HEK293 (cell line): Measurements from ENCODE around the gene PTPRJ.
A peak's percentile ranks its signal among the peaks of the same experiment; 100 is the strongest.

ENCODE experiments used
- CTCF ChIA-PET: fragments of 350-600 bp; formaldehyde crosslinking; extraction: SDS; loops from one replicate; lab custom pipeline; 2021; ENCODE audit warnings: antibody characterized with exemption; lab: Yijun Ruan, JAX
- POLR2A ChIA-PET: fragments of 300-600 bp; formaldehyde crosslinking; extraction: SDS; loops from one replicate; lab custom pipeline; 2020; ENCODE audit warnings: antibody characterized with exemption, inconsistent platforms; lab: Yijun Ruan, JAX
- H3K27ac ChIP-seq: fragments of 200-500 bp; sonication (Bioruptor generic); 2 replicates; pipeline ENCODE4 v1.5.1; 2014; ENCODE audit warnings: low read depth, low read length, control low read depth, inconsistent platforms; ENCODE audit errors: extremely low read depth
- H3K36me3 ChIP-seq, 2 experiments: fragments of 200-500 bp in 1 of 2; sonication (Bioruptor generic) in 1 of 2; 1 replicate in 1 of 2; 2 replicates in 1 of 2; pipeline ENCODE4 v1.5.1; 2014 to 2017; ENCODE audit warnings: inconsistent platforms in 2 of 2, low read length in 2 of 2; ENCODE audit not compliant: control insufficient read depth in 2 of 2, insufficient read depth in 1 of 2
- H3K4me1 ChIP-seq: fragments of 200-500 bp; sonication (Bioruptor generic); 2 replicates; pipeline ENCODE4 v1.5.1; 2014; ENCODE audit warnings: mild to moderate bottlenecking, low read length, inconsistent platforms; ENCODE audit not compliant: control insufficient read depth, insufficient read depth
- H3K4me3 ChIP-seq: 2 replicates; pipeline ENCODE4 v1.5.1; 2011; ENCODE audit warnings: low read depth, mild to moderate bottlenecking, control low read depth, low read length, moderate library complexity
- H3K9me3 ChIP-seq: fragments of 200-500 bp; sonication (Bioruptor generic); 2 replicates; pipeline ENCODE4 v1.5.1; 2014; ENCODE audit warnings: low read depth, low read length, inconsistent platforms; ENCODE audit not compliant: control insufficient read depth, insufficient read depth
- KLF1 ChIP-seq: fragments of 450-650 bp; formaldehyde crosslinking; IDR thresholded peaks from 2 replicates; pipeline ENCODE4 v1.5.1; 2016; ENCODE audit warnings: missing biosample characterization, missing genetic modification characterization
- ZBTB1 ChIP-seq: fragments of 450-650 bp; formaldehyde crosslinking; IDR thresholded peaks from 2 replicates; pipeline ENCODE4 v1.5.1; 2016; ENCODE audit warnings: missing biosample characterization, missing genetic modification characterization
- ZBTB17 ChIP-seq: fragments of 450-650 bp; formaldehyde crosslinking; IDR thresholded peaks from 2 replicates; pipeline ENCODE4 v1.5.1; 2016; ENCODE audit warnings: missing biosample characterization, missing genetic modification characterization
- ZNF114 ChIP-seq: fragments of 450-650 bp; formaldehyde crosslinking; IDR thresholded peaks from 2 replicates; pipeline ENCODE4 v1.5.0; 2017; ENCODE audit warnings: missing biosample characterization, missing genetic modification characterization
- ZNF16 ChIP-seq: fragments of 450-650 bp; formaldehyde crosslinking; IDR thresholded peaks from 2 replicates; pipeline ENCODE4 v1.5.1; 2016; ENCODE audit warnings: low read depth, missing biosample characterization, missing genetic modification characterization
- ZNF23 ChIP-seq: fragments of 450-650 bp; formaldehyde crosslinking; IDR thresholded peaks from 2 replicates; pipeline ENCODE4 v1.5.1; 2016; ENCODE audit warnings: missing biosample characterization, missing genetic modification characterization, borderline replicate concordance
- ZNF660 ChIP-seq: fragments of 450-650 bp; IDR thresholded peaks from 2 replicates; pipeline ENCODE4 v1.5.1; 2018; ENCODE audit warnings: missing biosample characterization, mild to moderate bottlenecking, missing genetic modification characterization
- TF ChIP-seq, protein P1 (sequence below): fragments of 450-650 bp; formaldehyde crosslinking; IDR thresholded peaks from 2 replicates; pipeline ENCODE4 v1.5.1; 2016; ENCODE audit warnings: missing biosample characterization, missing genetic modification characterization
- TF ChIP-seq, protein P2 (sequence below): fragments of 450-650 bp; formaldehyde crosslinking; IDR thresholded peaks from 2 replicates; pipeline ENCODE4 v1.5.1; 2016; ENCODE audit warnings: missing biosample characterization, missing genetic modification characterization
- TF ChIP-seq, protein P3 (sequence below): fragments of 450-650 bp; formaldehyde crosslinking; IDR thresholded peaks from 2 replicates; pipeline ENCODE4 v1.5.1; 2016; ENCODE audit warnings: missing biosample characterization, missing genetic modification characterization
- TF ChIP-seq, protein P4 (sequence below): fragments of 450-650 bp; formaldehyde crosslinking; IDR thresholded peaks from 2 replicates; pipeline ENCODE4 v1.5.1; 2016; ENCODE audit warnings: missing biosample characterization, missing genetic modification characterization
- TF ChIP-seq, protein P5 (sequence below): fragments of 450-650 bp; formaldehyde crosslinking; IDR thresholded peaks from 2 replicates; pipeline ENCODE4 v1.5.1; 2016; ENCODE audit warnings: missing biosample characterization, missing genetic modification characterization

The PTPRJ gene

DNA sequence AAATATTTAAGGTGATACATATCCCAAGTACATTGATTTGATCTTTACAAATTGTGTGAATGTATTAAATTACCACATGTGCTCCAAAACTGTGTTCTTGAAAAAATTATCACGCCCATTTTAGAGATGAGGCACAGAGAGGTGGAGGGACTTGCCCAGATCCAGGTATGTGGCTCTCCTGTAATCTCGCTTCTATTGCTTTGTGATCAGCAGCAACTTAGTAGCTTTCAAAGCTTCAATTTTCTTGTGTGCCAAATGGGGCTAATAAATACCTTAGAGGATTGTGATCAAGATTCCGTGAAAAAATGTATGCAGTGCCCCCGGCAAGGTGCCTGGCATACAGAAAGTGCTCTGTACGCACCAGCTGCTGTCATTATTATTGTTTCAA, 18.0 kb downstream of the PTPRJ start:
- no peaks in the 10 kb centered on the region for H3K36me3 ChIP-seq
- ChIA-PET CTCF (interaction anchor here (0.6 to 1.5 kb wide), 3 partner anchors 64 to 111 kb away, joined by 3 to 8 read pairs (median 4); no protein-coding TSS in a partner anchor), POLR2A (interaction anchor here (0.8 kb wide), 1 partner anchor 13 kb away, joined by 3 read pairs; no protein-coding TSS in a partner anchor)
- TF ChIP-seq ZNF16 (tag by site-specific recombination) = no peak
- no peak for TF ChIP-seq ZNF114 (tag by site-specific recombination)
- no peak for TF ChIP-seq ZNF660 (tag by site-specific recombination)
- TF ChIP-seq, protein P1, sequence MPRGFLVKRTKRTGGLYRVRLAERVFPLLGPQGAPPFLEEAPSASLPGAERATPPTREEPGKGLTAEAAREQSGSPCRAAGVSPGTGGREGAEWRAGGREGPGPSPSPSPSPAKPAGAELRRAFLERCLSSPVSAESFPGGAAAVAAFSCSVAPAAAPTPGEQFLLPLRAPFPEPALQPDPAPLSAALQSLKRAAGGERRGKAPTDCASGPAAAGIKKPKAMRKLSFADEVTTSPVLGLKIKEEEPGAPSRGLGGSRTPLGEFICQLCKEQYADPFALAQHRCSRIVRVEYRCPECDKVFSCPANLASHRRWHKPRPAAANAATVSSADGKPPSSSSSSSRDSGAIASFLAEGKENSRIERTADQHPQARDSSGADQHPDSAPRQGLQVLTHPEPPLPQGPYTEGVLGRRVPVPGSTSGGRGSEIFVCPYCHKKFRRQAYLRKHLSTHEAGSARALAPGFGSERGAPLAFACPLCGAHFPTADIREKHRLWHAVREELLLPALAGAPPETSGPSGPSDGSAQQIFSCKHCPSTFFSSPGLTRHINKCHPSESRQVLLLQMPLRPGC (tag by site-specific recombination) = no peak
- no peaks in the 10 kb centered on the region for H3K4me1 ChIP-seq
- H3K9me3 ChIP-seq = no peaks in the 10 kb centered on the region
- no peak overlapping the region for H3K4me3 ChIP-seq
- no peak overlapping the region for H3K27ac ChIP-seq

DNA sequence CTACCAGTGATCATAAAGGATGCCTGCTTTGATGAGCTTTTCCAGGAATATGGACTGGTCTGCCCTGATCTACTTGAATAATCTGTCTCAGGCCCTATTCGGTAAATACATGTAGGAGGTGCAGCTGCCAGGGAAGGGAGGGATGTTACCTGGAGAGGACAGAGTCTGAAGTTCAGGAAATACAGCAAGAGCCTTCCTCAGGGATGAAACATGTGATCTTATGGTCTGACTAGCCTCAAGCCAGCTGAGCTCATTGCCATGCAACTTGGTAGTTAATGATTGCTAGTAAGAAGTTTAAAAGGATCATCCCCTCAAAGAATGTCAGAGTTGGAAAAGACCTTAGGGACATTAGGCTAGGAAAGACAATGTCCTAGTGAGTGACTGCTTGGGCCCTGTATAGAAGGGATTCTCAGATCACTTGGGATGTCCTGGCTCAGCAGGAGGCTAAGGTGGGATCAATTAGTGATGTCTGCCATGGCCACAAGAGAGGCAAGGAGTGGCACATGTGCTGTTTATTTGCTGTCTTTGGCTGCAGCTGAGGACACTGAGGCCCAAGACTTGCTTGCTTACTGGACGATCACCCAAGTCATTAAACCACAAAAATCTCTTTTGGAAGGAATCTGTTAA, 18.5 kb downstream of the PTPRJ start:
- no peak overlapping the region for H3K27ac ChIP-seq
- CTCF ChIA-PET = interaction anchor here (0.6 to 1.5 kb wide), 2 partner anchors 64 to 110 kb away, joined by 3 to 8 read pairs; no protein-coding TSS in a partner anchor
- POLR2A ChIA-PET = interaction anchor here (0.8 kb wide), 1 partner anchor 13 kb away, joined by 3 read pairs; no protein-coding TSS in a partner anchor

DNA sequence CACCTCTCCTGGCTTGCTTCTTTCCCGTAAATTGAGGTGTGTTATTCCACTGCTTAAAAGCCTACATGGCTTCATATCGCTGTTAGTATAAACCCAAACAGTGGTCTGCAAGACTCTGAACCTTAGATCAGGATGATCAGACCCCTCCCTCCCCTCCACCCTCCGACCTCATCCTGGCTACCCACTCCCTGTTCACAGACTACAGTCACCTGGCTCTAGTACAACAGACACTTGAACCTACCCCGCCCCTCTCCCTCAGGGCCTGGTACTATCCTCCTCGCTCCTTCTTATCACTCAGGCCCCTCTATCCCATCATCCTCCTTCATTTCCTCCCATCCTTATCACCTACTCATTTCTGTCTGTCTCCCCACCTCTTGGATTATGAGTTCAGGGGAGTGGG, 20.1 kb downstream of the PTPRJ start:
- Histone ChIP-seq H3K4me3 (no peak overlapping the region), H3K27ac (no peak overlapping the region), H3K9me3 (no peaks in the 10 kb centered on the region), H3K4me1 (no peaks in the 10 kb centered on the region), H3K36me3 (no peaks in the 10 kb centered on the region)
- POLR2A ChIA-PET = interaction anchor here (0.6 kb wide), 1 partner anchor 60 kb away, joined by 4 read pairs; no protein-coding TSS in a partner anchor
- CTCF ChIA-PET = interaction anchor here (0.6 to 0.7 kb wide), 2 partner anchors 31 to 109 kb away, joined by 3 to 4 read pairs; no protein-coding TSS in a partner anchor
- TF ChIP-seq, protein P2, sequence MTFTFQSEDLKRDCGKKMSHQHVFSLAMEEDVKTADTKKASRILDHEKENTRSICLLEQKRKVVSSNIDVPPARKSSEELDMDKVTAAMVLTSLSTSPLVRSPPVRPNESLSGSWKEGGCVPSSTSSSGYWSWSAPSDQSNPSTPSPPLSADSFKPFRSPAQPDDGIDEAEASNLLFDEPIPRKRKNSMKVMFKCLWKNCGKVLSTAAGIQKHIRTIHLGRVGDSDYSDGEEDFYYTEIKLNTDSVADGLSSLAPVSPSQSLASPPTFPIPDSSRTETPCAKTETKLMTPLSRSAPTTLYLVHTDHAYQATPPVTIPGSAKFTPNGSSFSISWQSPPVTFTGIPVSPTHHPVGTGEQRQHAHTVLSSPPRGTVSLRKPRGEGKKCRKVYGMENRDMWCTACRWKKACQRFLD = no peak
- peak; percentile 82 for TF ChIP-seq KLF1 (tag by site-specific recombination)
- TF ChIP-seq, protein P3, sequence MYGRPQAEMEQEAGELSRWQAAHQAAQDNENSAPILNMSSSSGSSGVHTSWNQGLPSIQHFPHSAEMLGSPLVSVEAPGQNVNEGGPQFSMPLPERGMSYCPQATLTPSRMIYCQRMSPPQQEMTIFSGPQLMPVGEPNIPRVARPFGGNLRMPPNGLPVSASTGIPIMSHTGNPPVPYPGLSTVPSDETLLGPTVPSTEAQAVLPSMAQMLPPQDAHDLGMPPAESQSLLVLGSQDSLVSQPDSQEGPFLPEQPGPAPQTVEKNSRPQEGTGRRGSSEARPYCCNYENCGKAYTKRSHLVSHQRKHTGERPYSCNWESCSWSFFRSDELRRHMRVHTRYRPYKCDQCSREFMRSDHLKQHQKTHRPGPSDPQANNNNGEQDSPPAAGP (tag by site-specific recombination) = peak; percentile 20; the same call in 1 of the 2 replicates
- TF ChIP-seq, all 188 proteins: peak for 2

More for the DNA sequence above, 18.5 kb downstream of the PTPRJ start:
- no peak for TF ChIP-seq ZBTB1
- peak; percentile 87 for TF ChIP-seq ZNF23 (tag by site-specific recombination)
- TF ChIP-seq, protein P4, sequence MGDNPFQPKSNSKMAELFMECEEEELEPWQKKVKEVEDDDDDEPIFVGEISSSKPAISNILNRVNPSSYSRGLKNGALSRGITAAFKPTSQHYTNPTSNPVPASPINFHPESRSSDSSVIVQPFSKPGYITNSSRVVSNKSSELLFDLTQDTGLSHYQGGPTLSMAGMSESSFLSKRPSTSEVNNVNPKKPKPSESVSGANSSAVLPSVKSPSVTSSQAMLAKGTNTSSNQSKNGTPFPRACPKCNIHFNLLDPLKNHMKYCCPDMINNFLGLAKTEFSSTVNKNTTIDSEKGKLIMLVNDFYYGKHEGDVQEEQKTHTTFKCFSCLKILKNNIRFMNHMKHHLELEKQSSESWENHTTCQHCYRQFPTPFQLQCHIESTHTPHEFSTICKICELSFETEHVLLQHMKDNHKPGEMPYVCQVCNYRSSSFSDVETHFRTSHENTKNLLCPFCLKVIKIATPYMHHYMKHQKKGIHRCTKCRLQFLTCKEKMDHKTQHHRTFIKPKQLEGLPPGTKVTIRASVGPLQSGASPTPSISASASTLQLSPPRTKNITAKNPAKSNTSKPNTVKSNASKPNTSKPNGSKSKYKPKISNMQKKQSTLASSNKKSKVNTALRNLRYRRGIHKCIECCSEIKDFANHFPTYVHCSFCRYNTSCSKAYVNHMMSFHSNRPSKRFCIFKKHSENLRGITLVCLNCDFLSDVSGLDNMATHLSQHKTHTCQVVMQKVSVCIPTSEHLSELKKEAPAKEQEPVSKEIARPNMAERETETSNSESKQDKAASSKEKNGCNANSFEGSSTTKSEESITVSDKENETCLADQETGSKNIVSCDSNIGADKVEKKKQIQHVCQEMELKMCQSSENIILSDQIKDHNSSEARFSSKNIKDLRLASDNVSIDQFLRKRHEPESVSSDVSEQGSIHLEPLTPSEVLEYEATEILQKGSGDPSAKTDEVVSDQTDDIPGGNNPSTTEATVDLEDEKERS (tag by site-specific recombination) = no peak
- TF ChIP-seq ZBTB17 (tag by site-specific recombination) = peak; percentile 61
- TF ChIP-seq, protein P5, sequence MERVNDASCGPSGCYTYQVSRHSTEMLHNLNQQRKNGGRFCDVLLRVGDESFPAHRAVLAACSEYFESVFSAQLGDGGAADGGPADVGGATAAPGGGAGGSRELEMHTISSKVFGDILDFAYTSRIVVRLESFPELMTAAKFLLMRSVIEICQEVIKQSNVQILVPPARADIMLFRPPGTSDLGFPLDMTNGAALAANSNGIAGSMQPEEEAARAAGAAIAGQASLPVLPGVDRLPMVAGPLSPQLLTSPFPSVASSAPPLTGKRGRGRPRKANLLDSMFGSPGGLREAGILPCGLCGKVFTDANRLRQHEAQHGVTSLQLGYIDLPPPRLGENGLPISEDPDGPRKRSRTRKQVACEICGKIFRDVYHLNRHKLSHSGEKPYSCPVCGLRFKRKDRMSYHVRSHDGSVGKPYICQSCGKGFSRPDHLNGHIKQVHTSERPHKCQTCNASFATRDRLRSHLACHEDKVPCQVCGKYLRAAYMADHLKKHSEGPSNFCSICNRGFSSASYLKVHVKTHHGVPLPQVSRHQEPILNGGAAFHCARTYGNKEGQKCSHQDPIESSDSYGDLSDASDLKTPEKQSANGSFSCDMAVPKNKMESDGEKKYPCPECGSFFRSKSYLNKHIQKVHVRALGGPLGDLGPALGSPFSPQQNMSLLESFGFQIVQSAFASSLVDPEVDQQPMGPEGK (tag by site-specific recombination) = no peak
- no peak overlapping the region for H3K4me3 ChIP-seq
- no peaks in the 10 kb centered on the region for H3K9me3 ChIP-seq
- no peaks in the 10 kb centered on the region for H3K36me3 ChIP-seq
- no peaks in the 10 kb centered on the region for H3K4me1 ChIP-seq
